ENCODE data around the gene IGSF9.

The IGSF9 gene

GRCh38 chr1:159945483-159946241, at the start of gene IGSF9:
Gene IGSF9 (minus strand): TSS chr1:159945613. CDS start chr1:159943454, 2,159 bp downstream.
- DNase-seq: no peak

GRCh38 chr1:159994896-159995295, 49.5 kb upstream of the IGSF9 start:
- DNase-seq: no peak

- DNase-seq: no peak
Measured at GRCh38 chr1:159993911-159994310, 48.5 kb upstream of the IGSF9 start.

- DNase-seq: no peak
Measured at GRCh38 chr1:159992161-159992560, 46.7 kb upstream of the IGSF9 start.

GRCh38 chr1:159991513-159991912, 46.1 kb upstream of the IGSF9 start:
- peak; percentile 68 for DNase-seq

- DNase-seq: no peak
Measured at GRCh38 chr1:159990005-159990404, 44.6 kb upstream of the IGSF9 start.

- DNase-seq: no peak
Measured at GRCh38 chr1:159989581-159989980, 44.2 kb upstream of the IGSF9 start.

GRCh38 chr1:159988006-159988405, 42.6 kb upstream of the IGSF9 start:
- no peak for DNase-seq

- no peak for DNase-seq
Measured at GRCh38 chr1:159987186-159987585, 41.8 kb upstream of the IGSF9 start.

GRCh38 chr1:159986531-159986930, 41.1 kb upstream of the IGSF9 start:
- DNase-seq: no peak

- DNase-seq: no peak
Measured at GRCh38 chr1:159986093-159986492, 40.7 kb upstream of the IGSF9 start.

GRCh38 chr1:159985473-159985872, 40.1 kb upstream of the IGSF9 start:
- DNase-seq: no peak

- DNase-seq: no peak
Measured at GRCh38 chr1:159983681-159984080, 38.3 kb upstream of the IGSF9 start.

GRCh38 chr1:159982280-159982679, 36.9 kb upstream of the IGSF9 start:
- DNase-seq: no peak

GRCh38 chr1:159981351-159982055, 36.1 kb upstream of the IGSF9 start:
- no peak for DNase-seq

GRCh38 chr1:159980786-159981185, 35.4 kb upstream of the IGSF9 start:
- DNase-seq: no peak

- no peak for DNase-seq
Measured at GRCh38 chr1:159980076-159980475, 34.7 kb upstream of the IGSF9 start.

- DNase-seq: no peak
Measured at GRCh38 chr1:159979257-159979656, 33.8 kb upstream of the IGSF9 start.

- no peak for DNase-seq
Measured at GRCh38 chr1:159978107-159978398, 32.6 kb upstream of the IGSF9 start.

GRCh38 chr1:159977364-159978106, 32.1 kb upstream of the IGSF9 start:
- no peak for DNase-seq

- DNase-seq: no peak
Measured at GRCh38 chr1:159974350-159974965, 29.0 kb upstream of the IGSF9 start.

GRCh38 chr1:159973350-159973940, 28.0 kb upstream of the IGSF9 start:
- no peak for DNase-seq

All from suppressor macrophage treated with lipopolysaccharide for 4 hours (primary cell).